ENCODE data around the gene LY6G6C. TPM values are rescaled to one million over a fixed set of nuclear protein-coding genes. Genes with fewer than 3 reads are reported as not detected.

LY6G6C gene
- total RNA-seq, 2 experiments from 2014 or later = not detected

DNA sequence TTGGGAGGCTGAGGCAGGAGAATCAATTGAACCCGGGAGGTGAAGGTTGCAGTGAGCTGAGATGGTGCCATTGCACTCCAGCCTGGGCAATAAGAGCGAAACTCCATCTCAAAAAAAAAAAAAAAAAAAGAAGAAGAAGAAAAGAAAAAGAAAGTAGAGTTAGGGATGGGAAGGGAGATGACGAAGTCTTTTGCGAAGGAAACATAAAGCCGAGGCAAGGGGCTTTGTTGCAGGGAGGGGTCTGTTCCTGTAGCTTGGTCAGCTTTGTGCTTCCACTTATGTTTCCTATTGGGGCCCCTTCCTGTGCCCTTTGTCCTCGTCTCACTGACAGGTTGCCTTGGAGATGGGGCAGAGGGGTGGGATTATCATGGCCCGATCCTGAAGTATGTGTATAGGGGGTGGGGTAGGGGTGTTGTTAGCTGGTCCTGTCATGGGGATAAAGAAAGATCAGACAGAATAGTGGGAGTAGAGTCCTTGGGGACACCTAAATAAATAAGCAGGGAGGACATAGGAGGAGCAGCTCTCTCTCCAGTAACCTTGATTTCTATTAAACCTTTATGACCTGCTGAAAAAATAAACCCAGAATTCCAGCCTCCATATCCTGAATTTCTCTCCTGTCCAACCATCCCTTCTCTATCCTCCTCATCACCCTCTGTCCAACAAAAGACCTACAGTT, 15.9 kb upstream of the LY6G6C start:
- H3K4me3 ChIP-seq (ENCODE audit: low read length) = peak overlapping the region; percentile 28

DNA sequence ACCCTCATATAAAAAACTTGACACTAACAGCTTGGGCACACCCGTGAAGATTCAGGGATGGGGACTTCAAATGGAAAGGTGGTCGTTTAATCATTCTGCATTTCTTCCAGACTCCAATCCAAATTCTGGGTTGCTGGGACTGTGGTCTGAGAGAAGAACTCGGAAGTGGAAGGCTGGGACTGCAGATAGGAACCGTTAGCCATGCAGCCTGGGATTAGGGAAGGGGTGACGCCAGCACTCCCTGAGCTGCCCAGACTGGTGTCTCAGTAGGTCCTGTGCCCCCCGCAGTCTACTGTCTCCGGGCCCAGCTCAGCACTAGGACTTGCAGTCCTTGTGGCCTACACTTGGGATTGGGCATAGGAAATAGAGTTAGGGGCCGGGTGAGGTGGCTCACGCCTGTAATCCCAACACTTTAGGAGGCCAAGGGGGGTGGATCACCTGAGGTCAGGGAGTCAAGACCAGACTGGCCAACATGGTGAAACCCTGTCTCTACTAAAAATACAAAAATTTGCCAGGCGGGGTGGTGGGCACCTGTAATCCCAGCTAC, 15.3 kb upstream of the LY6G6C start:
- peak in 3 of 14 experiments; percentile 7 to 29 (median 24) for DNase-seq
- Histone ChIP-seq H3K27ac (ENCODE audit: low read depth in 1 of 2, low read length in 2 of 2) (peak overlapping the region; percentile 89 to 90), H3K27me3 (ENCODE audit: control insufficient read depth in 1 of 2, insufficient read depth in 2 of 2, low read length in 2 of 2) (no peaks in the 10 kb centered on the region), H3K9me3 (ENCODE audit: control insufficient read depth in 1 of 2, insufficient read depth in 1 of 2, low read length in 2 of 2) (no peaks in the 10 kb centered on the region), H3K36me3 (ENCODE audit: insufficient read depth, low read length) (peaks cover 24% of the 10 kb centered on the region), H3K4me3 (ENCODE audit: low read length) (peak overlapping the region; percentile 75), H3K4me1 (ENCODE audit: insufficient read depth, low read length) (peaks cover 76% of the 10 kb centered on the region)
- H3K9me3 Mint-ChIP-seq = no peaks in the 10 kb centered on the region
- ATAC-seq (ENCODE audit: poor library complexity) = no peak
- TF ChIP-seq, protein P1, sequence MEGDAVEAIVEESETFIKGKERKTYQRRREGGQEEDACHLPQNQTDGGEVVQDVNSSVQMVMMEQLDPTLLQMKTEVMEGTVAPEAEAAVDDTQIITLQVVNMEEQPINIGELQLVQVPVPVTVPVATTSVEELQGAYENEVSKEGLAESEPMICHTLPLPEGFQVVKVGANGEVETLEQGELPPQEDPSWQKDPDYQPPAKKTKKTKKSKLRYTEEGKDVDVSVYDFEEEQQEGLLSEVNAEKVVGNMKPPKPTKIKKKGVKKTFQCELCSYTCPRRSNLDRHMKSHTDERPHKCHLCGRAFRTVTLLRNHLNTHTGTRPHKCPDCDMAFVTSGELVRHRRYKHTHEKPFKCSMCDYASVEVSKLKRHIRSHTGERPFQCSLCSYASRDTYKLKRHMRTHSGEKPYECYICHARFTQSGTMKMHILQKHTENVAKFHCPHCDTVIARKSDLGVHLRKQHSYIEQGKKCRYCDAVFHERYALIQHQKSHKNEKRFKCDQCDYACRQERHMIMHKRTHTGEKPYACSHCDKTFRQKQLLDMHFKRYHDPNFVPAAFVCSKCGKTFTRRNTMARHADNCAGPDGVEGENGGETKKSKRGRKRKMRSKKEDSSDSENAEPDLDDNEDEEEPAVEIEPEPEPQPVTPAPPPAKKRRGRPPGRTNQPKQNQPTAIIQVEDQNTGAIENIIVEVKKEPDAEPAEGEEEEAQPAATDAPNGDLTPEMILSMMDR (IDR thresholded peaks at IDR 0.05) = no peak
- intact Hi-C loops (cut with DNase I, micrococcal nuclease) = loop anchor here in 1 of 2 experiments (5.0 kb wide), 2 partner anchors 35 to 80 kb away; partner anchors contain the start of genes ABHD16A, HSPA1A and HSPA1L
- peaks cover 85% of the 10 kb centered on the region for H3K4me1 Mint-ChIP-seq (ENCODE audit: low read depth)
- CTCF ChIA-PET = interaction anchor here (0.9 to 4.3 kb wide), 6 partner anchors 9 to 93 kb away, joined by 3 to 41 read pairs (median 8); partner anchors contain the start of genes DDAH2, LSM2 and VARS1
- peaks cover 50% of the 10 kb centered on the region for H3K36me3 Mint-ChIP-seq (ENCODE audit: low read depth)
- peak overlapping the region; percentile 90 for H3K4me3 Mint-ChIP-seq
- peak overlapping the region; percentile 85 for H3K27ac Mint-ChIP-seq
- POLR2A ChIA-PET = interaction anchor here (0.7 to 2.8 kb wide), 10 partner anchors 33 to 96 kb away, joined by 3 to 15 read pairs (median 5); partner anchors contain the start of genes HSPA1A, HSPA1B, HSPA1L and LSM2
- H3K27me3 Mint-ChIP-seq = no peaks in the 10 kb centered on the region

More for the DNA sequence above, 15.9 kb upstream of the LY6G6C start:
- Mint-ChIP-seq H3K36me3 (ENCODE audit: low read depth) (peaks cover 44% of the 10 kb centered on the region), H3K27ac (peak overlapping the region; percentile 85), H3K27me3 (no peaks in the 10 kb centered on the region), H3K4me3 (peak overlapping the region; percentile 90), H3K4me1 (ENCODE audit: low read depth) (peaks cover 80% of the 10 kb centered on the region), H3K9me3 (no peaks in the 10 kb centered on the region)
- Histone ChIP-seq H3K27me3 (ENCODE audit: control insufficient read depth in 1 of 2, insufficient read depth in 2 of 2, low read length in 2 of 2) (no peaks in the 10 kb centered on the region), H3K27ac (ENCODE audit: low read depth in 1 of 2, low read length in 2 of 2) (peak overlapping the region; percentile 62 to 76), H3K9me3 (ENCODE audit: control insufficient read depth in 1 of 2, insufficient read depth in 1 of 2, low read length in 2 of 2) (no peaks in the 10 kb centered on the region), H3K36me3 (ENCODE audit: insufficient read depth, low read length) (peaks cover 17% of the 10 kb centered on the region), H3K4me1 (ENCODE audit: insufficient read depth, low read length) (peaks cover 73% of the 10 kb centered on the region)
- ChIA-PET POLR2A (interaction anchor here (0.7 to 2.8 kb wide), 21 partner anchors 8 to 234 kb away, joined by 3 to 21 read pairs (median 5); partner anchors contain the start of genes ABHD16A, BAG6, DDAH2 and DXO), CTCF (interaction anchor here (0.6 to 4.9 kb wide), 14 partner anchors 10 to 538 kb away, joined by 3 to 41 read pairs (median 6); partner anchors contain the start of genes DDAH2, LSM2, LY6G5C and VARS1)
- DNase-seq = peak in 3 of 14 experiments; percentile 31 to 43 (median 35)
- intact Hi-C loops (cut with DNase I, micrococcal nuclease) = loop anchor here in 1 of 2 experiments (5.0 kb wide), 2 partner anchors 35 to 80 kb away; partner anchors contain the start of genes ABHD16A, HSPA1A and HSPA1L
- TF ChIP-seq, protein P1 (IDR thresholded peaks at IDR 0.05) = no peak
- no peak for ATAC-seq (ENCODE audit: poor library complexity)

DNA sequence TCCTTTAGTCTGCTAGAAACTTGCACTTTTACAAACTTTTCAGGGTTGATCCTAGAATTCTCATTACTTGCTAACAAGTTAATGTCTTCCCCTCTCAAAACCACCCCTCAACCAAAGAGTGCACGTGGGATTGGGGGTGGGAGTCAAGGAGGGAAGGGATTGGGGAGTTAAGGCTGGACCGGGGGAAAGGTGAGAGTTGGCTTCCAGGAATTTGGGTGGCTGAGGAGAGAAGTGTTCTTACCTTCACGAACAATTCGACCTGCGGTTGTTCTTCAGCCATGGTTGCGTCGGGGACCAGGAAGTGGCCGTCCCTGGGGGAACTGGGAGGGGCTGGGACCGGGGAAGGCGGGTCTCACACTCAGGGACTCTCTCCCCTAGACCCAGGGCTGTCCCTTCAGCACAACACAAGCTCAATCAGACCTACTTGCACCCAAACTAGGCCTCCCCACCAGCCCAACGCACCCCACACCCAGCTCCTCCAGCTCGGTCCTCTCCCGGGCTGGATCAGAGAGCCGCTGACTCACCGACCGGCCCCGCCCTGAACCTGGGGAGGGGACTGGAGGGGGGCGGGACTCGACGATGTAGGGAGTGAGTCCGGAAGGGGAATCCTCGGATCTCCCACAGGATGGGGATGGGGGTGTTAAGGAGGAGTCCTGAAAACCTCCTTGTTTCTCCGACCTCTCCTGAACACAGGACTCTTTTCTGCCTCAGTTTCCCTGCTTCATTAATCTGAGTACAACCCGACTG, 14.6 kb upstream of the LY6G6C start, which contains the start of gene CLIC1:
Gene CLIC1 (minus strand): TSS at position 510 of the 747 bp plus-strand sequence. CDS start 230 bp downstream, at position 280.
- CTCF ChIA-PET = interaction anchor here (1.3 to 2.9 kb wide), 4 partner anchors 55 to 94 kb away, joined by 7 to 12 read pairs (median 8); partner anchors contain the start of genes LSM2 and VARS1
- Mint-ChIP-seq H3K4me1 (ENCODE audit: low read depth) (peaks cover 84% of the 10 kb centered on the region), H3K27me3 (no peaks in the 10 kb centered on the region)

More for the DNA sequence above, 14.6 kb upstream of the LY6G6C start, which contains the start of gene CLIC1:
- peaks cover 76% of the 10 kb centered on the region for H3K4me1 ChIP-seq (ENCODE audit: insufficient read depth, low read length)
- POLR2A ChIA-PET = interaction anchor here (0.6 to 2.8 kb wide), 12 partner anchors 33 to 1236 kb away, joined by 3 to 15 read pairs (median 4); partner anchors contain the start of genes HSPA1A, HSPA1B, HSPA1L and LSM2
- no peaks in the 10 kb centered on the region for H3K27me3 ChIP-seq (ENCODE audit: control insufficient read depth in 1 of 2, insufficient read depth in 2 of 2, low read length in 2 of 2)
- H3K36me3 ChIP-seq (ENCODE audit: insufficient read depth, low read length) = peaks cover 29% of the 10 kb centered on the region
- peak within 1 kb of the TSS; percentile 89 to 90 for H3K27ac ChIP-seq (ENCODE audit: low read depth in 1 of 2, low read length in 2 of 2)
- intact Hi-C loops (cut with DNase I, micrococcal nuclease) = loop anchor here in 1 of 2 experiments (5.0 kb wide), 2 partner anchors 34 to 81 kb away; partner anchors contain the start of genes ABHD16A, HSPA1A and HSPA1L
- H3K4me3 Mint-ChIP-seq = peak within 1 kb of the TSS; percentile 90
- H3K27ac Mint-ChIP-seq = peak within 1 kb of the TSS; percentile 85
- peak; percentile 30 to 82 (median 70) for DNase-seq
- no peaks in the 10 kb centered on the region for H3K9me3 ChIP-seq (ENCODE audit: control insufficient read depth in 1 of 2, insufficient read depth in 1 of 2, low read length in 2 of 2)
- TF ChIP-seq, protein P1 (IDR thresholded peaks at IDR 0.05) = no peak
- no peaks in the 10 kb centered on the region for H3K9me3 Mint-ChIP-seq
- peak; percentile 19 for ATAC-seq (ENCODE audit: poor library complexity)
- peak within 1 kb of the TSS; percentile 75 for H3K4me3 ChIP-seq (ENCODE audit: low read length)
- peaks cover 57% of the 10 kb centered on the region for H3K36me3 Mint-ChIP-seq (ENCODE audit: low read depth)

Measured in CD4-positive, alpha-beta T cell (primary cell).